TTC549 (cell line): ENCODE results near the gene LDLRAD2.
"Not testable (repeated sequence)": the region's sequence is repeated elsewhere in the genome, so short reads cannot be mapped to it uniquely, and the experiment has no call there.

ENCODE experiments used
- FAIRE-seq: peaks from 2 replicates; lab custom pipeline; 2012; peaks lifted over from hg19 to GRCh38; lab: Jason Lieb, UNC

LDLRAD2 gene

GRCh38 chr1:21783679-21784603, 28.1 kb upstream of the LDLRAD2 start:
- FAIRE-seq = no peak

GRCh38 chr1:21785764-21786163, 26.3 kb upstream of the LDLRAD2 start:
- not testable (repeated sequence) for FAIRE-seq

- no peak for FAIRE-seq
Observed at GRCh38 chr1:21786640-21787039, 25.4 kb upstream of the LDLRAD2 start.

GRCh38 chr1:21793104-21793503, 19.0 kb upstream of the LDLRAD2 start:
- no peak for FAIRE-seq

- no peak for FAIRE-seq
Observed at GRCh38 chr1:21794656-21795055, 17.4 kb upstream of the LDLRAD2 start.

- no peak for FAIRE-seq
Observed at GRCh38 chr1:21795075-21795474, 17.0 kb upstream of the LDLRAD2 start.

GRCh38 chr1:21799730-21800129, 12.3 kb upstream of the LDLRAD2 start:
- FAIRE-seq = no peak

- no peak for FAIRE-seq
Observed at GRCh38 chr1:21801100-21801499, 11.0 kb upstream of the LDLRAD2 start.

GRCh38 chr1:21804536-21804935, 7.5 kb upstream of the LDLRAD2 start:
- no peak for FAIRE-seq

- FAIRE-seq = no peak
Observed at GRCh38 chr1:21813542-21813941, 1.5 kb downstream of the LDLRAD2 start.

GRCh38 chr1:21814241-21814918, 2.3 kb downstream of the LDLRAD2 start:
- no peak for FAIRE-seq

- no peak for FAIRE-seq
Observed at GRCh38 chr1:21814981-21815582, 3.0 kb downstream of the LDLRAD2 start.

GRCh38 chr1:21815724-21816321, 3.8 kb downstream of the LDLRAD2 start:
- FAIRE-seq = no peak

- FAIRE-seq = no peak
Observed at GRCh38 chr1:21816602-21817302, 4.7 kb downstream of the LDLRAD2 start.

- no peak for FAIRE-seq
Observed at GRCh38 chr1:21818656-21819055, 6.6 kb downstream of the LDLRAD2 start.

GRCh38 chr1:21820597-21821232, 8.7 kb downstream of the LDLRAD2 start:
- no peak for FAIRE-seq

- FAIRE-seq = no peak
Observed at GRCh38 chr1:21821385-21822019, 9.4 kb downstream of the LDLRAD2 start.

- no peak for FAIRE-seq
Observed at GRCh38 chr1:21822349-21822748, 10.3 kb downstream of the LDLRAD2 start.

GRCh38 chr1:21823206-21823979, 11.3 kb downstream of the LDLRAD2 start:
- FAIRE-seq = no peak

- FAIRE-seq = no peak
Observed at GRCh38 chr1:21823980-21824702, 12.1 kb downstream of the LDLRAD2 start.
